Ectodermal cell (in vitro differentiated cells): ENCODE measurements around the gene NSL1.
"Not testable (repeated sequence)": the region's sequence is repeated elsewhere in the genome, so short reads cannot be mapped to it uniquely, and the experiment has no call there.

Experiments
- H3K27ac ChIP-seq: 2 replicates; pipeline ENCODE4 v1.7.0; 2013; ENCODE audit warnings: mild to moderate bottlenecking, low read depth, low read length; ENCODE audit not compliant: insufficient read depth, poor library complexity, severe bottlenecking
- H3K27me3 ChIP-seq: 2 replicates; pipeline ENCODE4 v1.7.0; 2013; ENCODE audit warnings: mild to moderate bottlenecking, low read length; ENCODE audit not compliant: insufficient read depth, control insufficient read depth, poor library complexity, severe bottlenecking
- H3K36me3 ChIP-seq: one replicate; pipeline ENCODE4 v1.7.0; 2013; ENCODE audit warnings: low read length; ENCODE audit not compliant: control insufficient read depth, insufficient read depth
- H3K4me1 ChIP-seq: one replicate; pipeline ENCODE4 v1.7.0; 2013; ENCODE audit warnings: low read length; ENCODE audit not compliant: control insufficient read depth, insufficient read depth
- H3K4me3 ChIP-seq: 2 replicates; pipeline ENCODE4 v1.7.0; 2013; ENCODE audit warnings: low read depth, low read length, control low read depth; ENCODE audit not compliant: insufficient read depth
- H3K9me3 ChIP-seq: 2 replicates; pipeline ENCODE4 v1.7.0; 2013; ENCODE audit warnings: mild to moderate bottlenecking, low read length, moderate library complexity; ENCODE audit not compliant: control insufficient read depth
- WGBS, 2 experiments: methylation state at CpG; one replicate each; pipeline ENCODE4 v1.1.7; 2013; ENCODE audit warnings: missing lambda C conversion rate in 2 of 2; 5-methylcytosine and 5-hydroxymethylcytosine counted together

The NSL1 gene

GRCh38 chr1:212769459-212770167, 22.0 kb downstream of the NSL1 start:
- 73 to 83% methylated on average over 1 of the region's 1 CpG for WGBS, 2 experiments
- Histone ChIP-seq H3K4me3 (no peak overlapping the region), H3K27ac (no peak overlapping the region), H3K9me3 (peaks cover 5% of the 10 kb centered on the region), H3K36me3 (peaks cover 14% of the 10 kb centered on the region), H3K27me3 (no peaks in the 10 kb centered on the region), H3K4me1 (no peaks in the 10 kb centered on the region)

GRCh38 chr1:212766825-212767224, 24.8 kb downstream of the NSL1 start:
- H3K27me3 ChIP-seq, H3K9me3 ChIP-seq, H3K4me1 ChIP-seq, H3K4me3 ChIP-seq, H3K27ac ChIP-seq: not testable (repeated sequence)
- WGBS, 2 experiments = 66 to 78% methylated on average over 2 of the region's 2 CpGs
- H3K36me3 ChIP-seq = peaks cover 10% of the 10 kb centered on the region

GRCh38 chr1:212764718-212765281, 26.8 kb downstream of the NSL1 start:
- not testable (repeated sequence) for H3K4me3 ChIP-seq, H3K36me3 ChIP-seq, H3K4me1 ChIP-seq, H3K27ac ChIP-seq, H3K27me3 ChIP-seq, H3K9me3 ChIP-seq
- 83 to 100% methylated on average over 1 of the region's 1 CpG for WGBS, 2 experiments

GRCh38 chr1:212762839-212763238, 28.7 kb downstream of the NSL1 start:
- no peaks in the 10 kb centered on the region for H3K4me1 ChIP-seq
- H3K36me3 ChIP-seq = peaks cover 3% of the 10 kb centered on the region
- no peak overlapping the region for H3K27ac ChIP-seq
- no peaks in the 10 kb centered on the region for H3K27me3 ChIP-seq
- whole genome bisulfite sequencing, 2 experiments = 95% methylated on average over 9 of the region's 9 CpGs
- H3K9me3 ChIP-seq = no peaks in the 10 kb centered on the region
- no peak overlapping the region for H3K4me3 ChIP-seq

- no peaks in the 10 kb centered on the region for H3K27me3 ChIP-seq
- H3K36me3 ChIP-seq = peaks cover 3% of the 10 kb centered on the region
- 94 to 97% methylated on average over 3 to 4 of the region's 4 CpGs for WGBS, 2 experiments
- H3K4me1 ChIP-seq = no peaks in the 10 kb centered on the region
- H3K9me3 ChIP-seq = no peaks in the 10 kb centered on the region
- H3K4me3 ChIP-seq = no peak overlapping the region
- no peak overlapping the region for H3K27ac ChIP-seq
Measured at GRCh38 chr1:212762234-212762633, 29.3 kb downstream of the NSL1 start.

- 88 to 92% methylated on average over 10 of the region's 10 CpGs for WGBS, 2 experiments
Measured at GRCh38 chr1:212760126-212760823, 31.3 kb downstream of the NSL1 start.

GRCh38 chr1:212759683-212760082, 31.9 kb downstream of the NSL1 start:
- H3K27me3 ChIP-seq = no peaks in the 10 kb centered on the region
- no peaks in the 10 kb centered on the region for H3K36me3 ChIP-seq
- H3K4me1 ChIP-seq = no peaks in the 10 kb centered on the region
- WGBS, 2 experiments = 96% methylated on average over 5 of the region's 5 CpGs
- no peaks in the 10 kb centered on the region for H3K9me3 ChIP-seq
- H3K4me3 ChIP-seq = no peak overlapping the region
- no peak overlapping the region for H3K27ac ChIP-seq

More at GRCh38 chr1:212760126-212760823, 31.3 kb downstream of the NSL1 start:
- Histone ChIP-seq H3K27ac (no peak overlapping the region), H3K27me3 (no peaks in the 10 kb centered on the region), H3K4me3 (no peak overlapping the region), H3K4me1 (no peaks in the 10 kb centered on the region), H3K36me3 (no peaks in the 10 kb centered on the region), H3K9me3 (no peaks in the 10 kb centered on the region)

- H3K4me3 ChIP-seq = no peak overlapping the region
- WGBS, 2 experiments = 44 to 60% methylated on average over 1 of the region's 1 CpG
- H3K27me3 ChIP-seq = no peaks in the 10 kb centered on the region
- no peaks in the 10 kb centered on the region for H3K36me3 ChIP-seq
- no peaks in the 10 kb centered on the region for H3K9me3 ChIP-seq
- no peaks in the 10 kb centered on the region for H3K4me1 ChIP-seq
- no peak overlapping the region for H3K27ac ChIP-seq
Measured at GRCh38 chr1:212754680-212755079, 36.9 kb downstream of the NSL1 start.

- no peaks in the 10 kb centered on the region for H3K4me1 ChIP-seq
- H3K27me3 ChIP-seq = no peaks in the 10 kb centered on the region
- H3K9me3 ChIP-seq = no peaks in the 10 kb centered on the region
- no peak overlapping the region for H3K4me3 ChIP-seq
- 81 to 84% methylated on average over 8 of the region's 8 CpGs for WGBS, 2 experiments
- H3K27ac ChIP-seq = no peak overlapping the region
- no peaks in the 10 kb centered on the region for H3K36me3 ChIP-seq
Measured at GRCh38 chr1:212754193-212754592, 37.4 kb downstream of the NSL1 start.

GRCh38 chr1:212753749-212754148, 37.8 kb downstream of the NSL1 start:
- no peak overlapping the region for H3K27ac ChIP-seq
- no peaks in the 10 kb centered on the region for H3K9me3 ChIP-seq

More at GRCh38 chr1:212753749-212754148, 37.8 kb downstream of the NSL1 start:
- Histone ChIP-seq H3K36me3 (no peaks in the 10 kb centered on the region), H3K4me3 (no peak overlapping the region), H3K4me1 (no peaks in the 10 kb centered on the region), H3K27me3 (no peaks in the 10 kb centered on the region)
